Heart right ventricle (tissue), 16 donors: Measurements from ENCODE around the gene FAF1. TPM values are rescaled to one million over a fixed set of nuclear protein-coding genes. Genes with fewer than 3 reads are reported as not detected.

ENCODE experiments used
- ATAC-seq, 8 donors: fragments of 200-7000 bp; cut with Tn5 transposase; one replicate each; pipeline ENCODE4 v1.9.1; 2020; ENCODE audit warnings: mild to moderate bottlenecking in 8 of 8, moderate library complexity in 8 of 8, moderate number of reproducible peaks in 1 of 8
- DNase-seq, 2 donors: peaks; one replicate each; pipeline ENCODE4 v3.0.0-alpha.2; 2020
- H3K27ac ChIP-seq, 10 donors: fragments of 200-600 bp; sonication (generic) in 2 of 10; one replicate each; pipeline versions ENCODE4 v1.5.0 to v1.8.0; 2020 to 2022; ENCODE audit warnings: mild to moderate bottlenecking in 3 of 10
- H3K27me3 ChIP-seq, 7 donors: fragments of 200-600 bp; one replicate each; pipeline ENCODE4 v1.8.0; 2021 to 2022; ENCODE audit warnings: mild to moderate bottlenecking in 2 of 7
- H3K36me3 ChIP-seq, 9 donors: fragments of 200-600 bp; sonication (generic) in 1 of 9; one replicate each; pipeline versions ENCODE4 v1.5.0 to v1.8.0; 2020 to 2022; ENCODE audit warnings: mild to moderate bottlenecking in 2 of 9
- H3K4me1 ChIP-seq, 9 donors: fragments of 200-600 bp; sonication (generic) in 1 of 9; one replicate each; pipeline versions ENCODE4 v1.5.0 to v1.8.0; 2020 to 2022; ENCODE audit warnings: mild to moderate bottlenecking in 4 of 9
- H3K4me3 ChIP-seq, 10 donors: fragments of 200-600 bp; sonication (generic) in 2 of 10; one replicate each; pipeline versions ENCODE4 v1.5.0 to v1.8.0; 2020 to 2022; ENCODE audit warnings: mild to moderate bottlenecking in 7 of 10, moderate library complexity in 2 of 10
- H3K9me3 ChIP-seq, 11 donors: fragments of 200-600 bp in 10 of 11; sonication (generic) in 2 of 11; one replicate each; pipeline versions ENCODE4 v1.5.0 to v1.8.0; 2013 to 2022; ENCODE audit warnings: mild to moderate bottlenecking in 2 of 11, control low read depth in 1 of 11, moderate library complexity in 1 of 11
- WGBS, 2 donors: extraction: QIAGEN DNeasy Blood & Tissue Kit; methylation state at CpG; one replicate each; pipeline ENCODE4 v1.1.7; 2013; ENCODE audit warnings: inconsistent platforms in 1 of 2; 5-methylcytosine and 5-hydroxymethylcytosine counted together
- intact Hi-C, 10 donors: fragments of 100-400 bp; cut with DNase I; formaldehyde crosslinking; loops; one replicate each; pipeline versions ENCODE4 v1.11.1 to v1.14.2; 2022
- polyA plus RNA-seq, 2 donors: library from polyadenylated mRNA; stranded (reverse); fragments of 200-250 nt; gene quantifications; one replicate each; pipeline ENCODE4 v1.2.3, GENCODE V29; 2013
- total RNA-seq, 10 donors: library from RNA; stranded (reverse); fragmentation: NEBNext Ultra II Directional in 3 of 10; extraction: Animal tissue kit (Norgen Biotek cat#: 25700) in 3 of 10; gene quantifications; one replicate each; pipeline versions ENCODE4 v1.2.1 to v1.2.4, GENCODE V29; 2021 to 2023
- TF ChIP-seq, protein P1 (sequence below), 9 donors: fragments of 200-600 bp; sonication (generic) in 2 of 9; IDR thresholded peaks; one replicate each; pipeline versions ENCODE4 v1.5.0 to v1.8.0; 2021 to 2022; ENCODE audit warnings: antibody characterized with exemption in 9 of 9, mild to moderate bottlenecking in 5 of 9, moderate library complexity in 1 of 9
- donor health status: Arrhythmogenic right ventricular cardiomyopathy.
- donor health status: ischemic (EF 13 %, LVEDD 7.1; RV severe dilation, severe dysfunction).
- donor health status: healthy with polysubstance abuse.
- donor health status: DM: no; HTN: yes; CAD: no.
- donor health status: DM: no; HTN: no; CAD: no.
- donor health status: ischemic (EF 25% LVEDD 6.9; RV normal size, moderate dysfunction).
- donor health status: ischemic (EF 25% LVEDD 5.7; RV mildly dilated, moderate dysfunction).
- donor health status: healthy.
- donor health status: DM: yes; HTN: yes; CAD: no.
- donor health status: Ischemic cardiomyopathy.
- donor health status: ischemic (EF 35%, LVEDD 5.7; RV mildly dilated, moderate dysfunction).
- donor health status: nonischemic (EF 11% LVEDD 7.7; RV severe dilation, severe dysfunction).
- donor health status: DM: yes; HTN: yes; CAD: no.
- donor health status: PGD.
- donor health status: ischemic (EF 29% LVEDD 5.4; RV normal size, mild dysfunction).
- donor health status: nonischemic (EF 23%, LVEDD 6.1; RV moderate dilation, normal function).

FAF1 gene
- total and polyA plus RNA-seq, 12 donors, result 30.9 to 102 (median 88.9) TPM

DNA sequence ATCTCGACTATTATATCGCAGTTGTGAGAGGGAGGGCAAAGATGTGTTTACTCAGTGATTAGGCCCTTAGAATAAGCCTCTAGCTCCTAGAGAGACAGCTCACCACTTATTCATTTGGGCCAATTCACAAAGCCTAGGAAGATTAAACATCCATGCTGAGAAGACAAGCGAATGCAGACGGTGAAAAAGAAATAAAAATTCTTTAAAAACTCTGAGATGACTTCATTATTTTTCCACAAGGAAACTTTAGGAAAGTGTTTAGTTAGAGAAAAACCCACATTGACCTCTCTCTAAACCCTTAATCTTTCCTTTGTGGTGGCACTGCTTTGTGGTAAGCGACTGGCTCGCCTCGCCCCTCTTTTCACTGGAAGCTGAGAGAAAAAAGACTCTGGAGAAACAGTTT, 390.0 kb downstream of the FAF1 start:
- Histone ChIP-seq H3K36me3 (peaks cover 0 to 60% (median 8%) of the 10 kb centered on the region in 9 donors), H3K9me3 (no peaks in the 10 kb centered on the region), H3K4me1 (peaks cover 0 to 4% (median 0%) of the 10 kb centered on the region in 9 donors), H3K27me3 (no peaks in the 10 kb centered on the region), H3K4me3 (no peak overlapping the region), H3K27ac (no peak overlapping the region)
- intact Hi-C loops, result no loop called here
- ATAC-seq, result no peak
- DNase-seq, result no peak
- TF ChIP-seq, protein P1, sequence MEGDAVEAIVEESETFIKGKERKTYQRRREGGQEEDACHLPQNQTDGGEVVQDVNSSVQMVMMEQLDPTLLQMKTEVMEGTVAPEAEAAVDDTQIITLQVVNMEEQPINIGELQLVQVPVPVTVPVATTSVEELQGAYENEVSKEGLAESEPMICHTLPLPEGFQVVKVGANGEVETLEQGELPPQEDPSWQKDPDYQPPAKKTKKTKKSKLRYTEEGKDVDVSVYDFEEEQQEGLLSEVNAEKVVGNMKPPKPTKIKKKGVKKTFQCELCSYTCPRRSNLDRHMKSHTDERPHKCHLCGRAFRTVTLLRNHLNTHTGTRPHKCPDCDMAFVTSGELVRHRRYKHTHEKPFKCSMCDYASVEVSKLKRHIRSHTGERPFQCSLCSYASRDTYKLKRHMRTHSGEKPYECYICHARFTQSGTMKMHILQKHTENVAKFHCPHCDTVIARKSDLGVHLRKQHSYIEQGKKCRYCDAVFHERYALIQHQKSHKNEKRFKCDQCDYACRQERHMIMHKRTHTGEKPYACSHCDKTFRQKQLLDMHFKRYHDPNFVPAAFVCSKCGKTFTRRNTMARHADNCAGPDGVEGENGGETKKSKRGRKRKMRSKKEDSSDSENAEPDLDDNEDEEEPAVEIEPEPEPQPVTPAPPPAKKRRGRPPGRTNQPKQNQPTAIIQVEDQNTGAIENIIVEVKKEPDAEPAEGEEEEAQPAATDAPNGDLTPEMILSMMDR (IDR thresholded peaks at IDR 0.05), result no peak
- WGBS, 2 donors, result 85 to 89% methylated on average over 7 of the region's 7 CpGs

DNA sequence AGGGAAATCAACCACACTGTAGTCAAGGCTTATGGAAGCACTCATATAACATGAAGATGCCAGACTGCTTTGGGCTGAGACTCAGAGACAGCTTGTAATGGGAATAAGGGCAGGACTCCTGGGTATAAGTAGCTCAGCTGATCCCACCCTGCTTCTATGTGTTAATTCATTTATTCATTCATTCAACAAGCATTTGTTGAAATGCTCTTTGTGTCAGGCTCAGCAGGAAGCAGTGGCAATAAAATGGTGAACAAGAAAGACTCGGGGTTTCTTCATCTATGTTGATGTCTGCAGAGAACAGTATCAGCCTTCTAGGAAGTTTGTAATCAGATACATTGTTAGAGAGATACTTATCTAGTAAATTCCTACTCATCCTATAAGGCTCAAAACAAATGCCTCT, 391.3 kb downstream of the FAF1 start:
- Histone ChIP-seq H3K9me3 (no peaks in the 10 kb centered on the region), H3K4me3 (no peak overlapping the region), H3K36me3 (peaks cover 0 to 73% (median 8%) of the 10 kb centered on the region in 9 donors), H3K27ac (no peak overlapping the region), H3K27me3 (no peaks in the 10 kb centered on the region), H3K4me1 (peaks cover 0 to 4% (median 0%) of the 10 kb centered on the region in 9 donors)
- intact Hi-C loops, result no loop called here
- no peak for DNase-seq
- TF ChIP-seq, protein P1 (IDR thresholded peaks at IDR 0.05), result no peak
- no peak for ATAC-seq
- 88 to 94% methylated on average over 1 of the region's 1 CpG for WGBS, 2 donors

DNA sequence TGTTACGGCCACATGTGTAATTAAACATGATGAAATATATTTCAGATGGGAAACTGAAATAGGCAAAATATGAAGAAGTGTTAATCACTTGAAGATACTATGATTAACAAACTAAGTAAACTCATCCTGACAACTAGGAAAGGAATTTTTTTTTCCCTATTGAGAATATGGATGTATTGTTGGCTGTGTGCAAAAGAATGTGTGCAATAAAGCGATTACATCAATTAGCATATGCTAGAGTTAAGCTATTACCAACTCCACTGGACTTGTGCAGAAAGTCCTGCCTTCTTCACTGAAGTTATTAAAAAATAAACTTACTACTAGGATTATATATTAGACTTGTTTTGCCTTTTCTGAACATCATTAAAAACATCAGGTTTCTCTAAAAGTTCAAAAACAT, 393.7 kb downstream of the FAF1 start:
- 96 to 99% methylated on average over 2 of the region's 2 CpGs for WGBS, 2 donors
- intact Hi-C loops, result no loop called here
- no peak overlapping the region for H3K4me3 ChIP-seq
- peaks cover 0 to 77% (median 8%) of the 10 kb centered on the region in 9 donors for H3K36me3 ChIP-seq
- DNase-seq, result no peak
- H3K27me3 ChIP-seq, result no peaks in the 10 kb centered on the region
- H3K4me1 ChIP-seq, result no peaks in the 10 kb centered on the region
- H3K27ac ChIP-seq, result no peak overlapping the region
- no peak for ATAC-seq
- TF ChIP-seq, protein P1 (IDR thresholded peaks at IDR 0.05), result no peak
- no peaks in the 10 kb centered on the region for H3K9me3 ChIP-seq

DNA sequence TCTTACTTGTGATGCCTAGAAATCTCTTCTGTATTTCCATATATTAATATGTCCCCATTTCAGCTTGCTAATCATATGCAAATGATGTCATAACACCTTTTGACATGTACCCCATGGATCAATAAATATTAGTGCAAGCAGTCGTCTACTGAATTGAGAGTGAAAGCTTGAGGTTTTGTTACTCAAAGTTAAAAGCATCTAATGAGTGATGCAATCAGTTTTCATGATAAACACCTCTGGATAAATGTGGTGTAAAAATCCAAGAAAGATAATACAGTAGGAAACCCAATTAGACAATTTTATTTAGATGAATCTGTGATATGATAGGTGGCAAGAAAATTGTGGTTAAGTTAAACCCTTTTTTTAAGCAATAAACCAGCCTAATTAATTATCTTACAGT, 395.6 kb downstream of the FAF1 start:
- intact Hi-C loops, result no loop called here
- TF ChIP-seq, protein P1 (IDR thresholded peaks at IDR 0.05), result no peak

More for the DNA sequence above, 395.6 kb downstream of the FAF1 start:
- 91 to 96% methylated on average over 1 of the region's 1 CpG for WGBS, 2 donors
- peaks cover 0 to 7% (median 0%) of the 10 kb centered on the region in 9 donors for H3K4me1 ChIP-seq
- H3K4me3 ChIP-seq, result no peak overlapping the region
- peaks cover 0 to 89% (median 8%) of the 10 kb centered on the region in 9 donors for H3K36me3 ChIP-seq
- no peaks in the 10 kb centered on the region for H3K9me3 ChIP-seq
- ATAC-seq (no peak), DNase-seq (no peak)
- no peaks in the 10 kb centered on the region for H3K27me3 ChIP-seq
- no peak overlapping the region for H3K27ac ChIP-seq
